GM20431 (cell line): ENCODE data around the gene CEACAM16.
"Not testable (repeated sequence)": the region's sequence is repeated elsewhere in the genome, so short reads cannot be mapped to it uniquely, and the experiment has no call there.

Source experiments
- in situ Hi-C: fragments of 300-500 bp; cut with MseI, MboI; formaldehyde crosslinking; loops from one replicate; pipeline ENCODE4 v1.15.0; 2020; ENCODE audit warnings: low sequenced_read_pairs; ENCODE audit not compliant: unreplicated experiment

CEACAM16 gene

DNA sequence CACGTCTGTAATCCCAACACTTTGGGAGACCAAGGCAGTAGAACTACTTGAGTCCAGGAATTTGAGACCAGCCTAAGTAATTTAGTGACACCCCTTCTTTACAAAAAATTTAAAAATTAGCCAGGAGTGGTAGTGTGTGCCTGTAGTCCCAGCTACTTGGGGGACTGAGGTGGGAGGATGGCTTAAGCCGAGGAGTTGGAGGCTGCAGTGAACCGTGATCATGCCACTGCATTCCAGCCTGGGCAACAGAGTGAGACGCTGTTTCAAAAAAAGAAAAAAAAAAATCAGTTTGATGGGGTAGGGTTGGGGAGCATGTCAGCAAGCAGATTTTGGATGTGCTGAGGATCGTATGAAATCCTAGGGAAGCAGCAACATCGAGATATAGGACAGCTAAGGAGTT, 23.4 kb upstream of the CEACAM16 start:
- in situ Hi-C loops, result no loop called here

- in situ Hi-C loops, result no loop called here
Measured at GRCh38 chr19:44677019-44677811, 21.7 kb upstream of the CEACAM16 start.

DNA sequence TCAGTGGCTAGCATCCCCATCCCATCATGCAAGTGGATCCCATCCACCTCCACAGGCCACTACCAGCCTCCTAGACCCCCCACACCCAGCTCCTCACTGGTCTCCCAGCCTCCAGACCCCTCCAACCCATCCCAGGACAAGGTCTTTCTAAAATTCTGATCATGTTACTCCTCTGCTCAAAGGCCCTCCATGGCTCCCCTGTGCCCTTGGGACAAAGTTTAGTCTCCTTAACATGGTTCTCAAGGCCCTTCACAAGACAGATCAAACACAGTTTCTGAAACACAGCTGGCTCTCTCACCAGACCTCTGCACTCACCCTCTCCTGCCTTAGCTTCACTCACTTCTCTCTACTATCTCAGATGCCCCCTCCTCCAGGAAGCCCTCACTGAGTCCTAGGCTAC, 18.4 kb upstream of the CEACAM16 start:
- in situ Hi-C loops, result no loop called here

DNA sequence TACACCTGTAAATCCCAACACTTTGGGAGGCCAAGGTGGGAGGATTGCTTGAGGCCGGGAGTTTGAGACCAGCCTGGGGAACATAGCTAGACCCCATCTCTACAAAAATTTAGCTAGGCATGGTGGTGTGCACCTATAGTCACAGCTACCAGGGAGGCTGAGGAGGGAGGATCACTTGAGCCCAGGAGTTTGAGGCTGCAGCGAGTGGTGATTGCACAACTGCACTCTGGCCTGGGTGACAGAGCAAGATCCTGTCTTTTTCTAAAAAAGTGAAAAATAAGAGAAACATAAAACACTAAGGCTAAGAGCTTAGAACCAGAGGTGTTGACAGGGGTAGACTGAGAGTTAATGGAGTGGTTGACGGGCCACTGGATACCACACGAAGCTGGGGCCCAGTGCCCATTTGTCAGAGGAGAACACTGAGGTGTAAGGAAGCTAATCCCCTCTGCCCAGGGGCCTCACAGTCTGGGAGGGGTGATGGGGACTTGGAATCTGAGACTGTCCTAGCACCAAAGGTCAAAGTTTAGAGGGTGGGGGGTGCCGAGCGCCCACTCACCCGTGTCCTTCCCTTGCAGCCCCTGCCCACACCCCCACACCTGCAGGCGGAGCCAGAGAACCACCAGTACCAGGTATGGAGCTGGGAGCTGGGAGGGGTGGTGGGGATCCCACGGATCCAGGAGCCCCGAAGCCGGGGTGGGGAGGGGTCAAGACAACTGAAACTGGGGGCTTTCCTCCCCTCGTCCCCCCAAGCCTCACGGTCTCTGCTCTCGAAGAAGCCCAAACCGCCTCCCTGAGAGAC, 16.8 kb upstream of the CEACAM16 start:
- in situ Hi-C loops, result no loop called here

GRCh38 chr19:44682807-44683206, 16.1 kb upstream of the CEACAM16 start:
- in situ Hi-C loops, result no loop called here

GRCh38 chr19:44683434-44684210, 15.3 kb upstream of the CEACAM16 start:
- in situ Hi-C loops, result no loop called here

DNA sequence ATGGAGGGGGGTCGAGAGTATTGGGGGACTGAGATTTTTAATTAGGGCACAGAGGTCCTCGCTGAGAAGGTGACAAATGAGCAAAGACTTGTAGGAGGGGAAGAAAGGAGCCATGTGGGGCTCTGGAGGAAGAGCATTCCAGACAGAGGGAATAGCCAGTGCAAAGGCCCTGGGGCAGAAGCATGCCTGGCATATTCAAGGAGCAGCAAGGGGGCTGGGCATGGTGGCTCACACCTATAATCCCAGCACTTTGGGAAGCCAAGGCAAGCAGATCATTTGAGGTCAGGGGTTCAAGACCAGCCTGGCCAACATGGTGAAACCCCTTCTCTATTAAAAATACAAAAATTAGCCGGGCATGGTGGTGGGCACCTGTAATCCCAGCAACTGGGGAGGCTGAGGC, 14.6 kb upstream of the CEACAM16 start:
- in situ Hi-C loops, result not testable (repeated sequence)

DNA sequence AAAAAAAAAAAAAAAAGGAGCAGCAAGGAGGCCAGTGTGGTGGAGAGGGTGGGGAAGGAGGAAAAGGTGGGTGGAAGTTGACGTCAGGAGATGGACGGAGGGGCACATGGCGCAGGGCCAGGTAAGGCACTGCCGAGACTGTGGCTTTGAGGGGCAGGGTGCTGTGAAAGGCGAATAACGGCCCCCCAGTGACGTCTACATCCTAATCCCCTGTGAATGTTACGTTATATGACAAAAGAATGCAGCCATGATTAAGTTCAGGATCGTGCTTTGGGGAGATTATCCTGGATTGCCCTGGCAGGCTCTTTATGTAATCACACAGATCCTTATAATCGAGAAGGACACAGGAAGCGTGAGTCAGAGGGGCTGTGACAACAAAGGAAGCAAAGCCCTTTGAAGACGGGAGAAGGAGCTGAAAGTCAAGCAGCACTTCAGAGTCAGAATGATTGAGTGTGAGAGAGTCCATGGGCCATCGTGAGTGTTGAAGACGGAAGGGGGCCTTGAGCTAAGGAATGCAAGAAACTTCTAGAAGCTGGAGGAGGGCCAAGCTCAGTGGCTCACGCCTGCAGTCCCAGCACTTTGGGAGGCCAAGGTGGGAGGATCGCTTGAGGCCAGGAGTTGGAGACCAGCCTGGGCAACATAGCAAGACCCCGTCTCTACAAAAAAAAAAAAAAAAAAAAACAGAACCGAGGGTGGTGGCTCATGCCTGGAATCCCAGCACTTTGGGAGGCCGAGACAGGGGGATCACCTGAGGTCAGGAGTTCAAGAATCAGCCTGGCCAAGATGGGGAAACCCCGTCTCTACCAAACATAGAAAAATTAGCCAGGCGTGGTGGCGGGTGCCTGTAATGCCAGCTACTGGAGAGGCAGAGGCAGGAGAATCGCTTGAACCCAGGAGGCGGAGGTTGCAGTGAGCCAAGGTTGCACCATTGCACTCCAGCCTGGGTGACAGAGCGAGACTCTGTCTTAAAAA, 13.8 kb upstream of the CEACAM16 start:
- in situ Hi-C loops, result no loop called here

DNA sequence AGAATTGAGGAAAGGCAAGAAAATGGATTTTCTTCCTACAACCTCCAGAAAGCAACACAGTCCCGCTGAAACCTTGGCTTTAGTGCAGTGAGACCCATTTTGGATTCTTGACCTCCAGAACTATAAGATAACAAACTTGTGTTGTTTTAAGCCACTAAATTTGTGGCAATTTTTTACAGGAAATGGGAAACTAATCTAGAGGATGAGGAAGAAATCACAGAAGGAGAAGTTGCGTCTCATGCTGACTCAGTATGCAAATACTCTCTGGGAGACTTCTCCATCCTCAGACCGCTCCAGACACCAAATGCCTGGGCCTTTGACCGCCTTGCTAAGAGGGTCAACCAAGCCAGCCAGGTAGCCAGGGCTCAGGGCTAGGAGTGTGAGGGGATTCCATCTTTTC, 13.1 kb upstream of the CEACAM16 start:
- in situ Hi-C loops, result no loop called here

DNA sequence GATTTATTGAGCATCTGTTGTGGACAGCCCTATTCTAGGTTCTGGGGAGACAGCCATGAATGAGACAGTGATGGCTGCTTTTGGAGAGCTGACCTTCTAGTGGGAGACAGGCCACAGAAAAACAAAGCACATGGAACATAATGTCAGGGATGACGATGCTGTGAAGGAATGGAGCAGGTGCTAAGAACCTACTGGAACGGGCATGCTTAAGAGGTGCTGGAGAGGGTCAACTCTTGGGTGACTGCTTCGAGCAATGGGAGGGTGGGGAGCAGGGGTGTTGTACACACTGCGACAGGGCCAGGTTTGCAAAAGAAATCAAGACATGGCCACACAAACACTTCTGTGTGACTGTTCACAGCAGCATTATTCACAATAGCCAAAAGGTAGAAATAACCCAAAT, 12.1 kb upstream of the CEACAM16 start:
- in situ Hi-C loops, result no loop called here

DNA sequence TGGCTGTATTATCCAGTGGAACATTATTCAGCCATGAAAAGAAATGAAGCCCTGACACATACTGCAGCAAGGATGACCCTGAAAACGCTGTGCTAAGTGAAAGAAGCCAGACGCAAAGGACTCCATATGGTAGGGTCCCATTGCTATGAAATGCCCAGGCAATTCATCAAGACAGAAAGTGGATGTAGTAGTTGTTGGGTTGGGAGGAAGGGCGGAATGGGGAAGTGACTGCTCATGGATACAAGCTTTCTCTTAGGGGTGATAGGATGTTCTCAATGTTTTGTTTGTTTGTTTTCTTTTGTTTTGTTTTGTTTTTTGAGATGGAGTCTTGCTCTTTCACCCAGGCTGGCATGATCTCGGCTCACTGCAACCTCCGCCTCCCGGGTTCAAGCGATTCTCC, 11.1 kb upstream of the CEACAM16 start:
- in situ Hi-C loops, result no loop called here

- in situ Hi-C loops, result no loop called here
Measured at GRCh38 chr19:44689290-44690130, 9.4 kb upstream of the CEACAM16 start.

GRCh38 chr19:44690131-44690440, 8.9 kb upstream of the CEACAM16 start:
- in situ Hi-C loops, result no loop called here

DNA sequence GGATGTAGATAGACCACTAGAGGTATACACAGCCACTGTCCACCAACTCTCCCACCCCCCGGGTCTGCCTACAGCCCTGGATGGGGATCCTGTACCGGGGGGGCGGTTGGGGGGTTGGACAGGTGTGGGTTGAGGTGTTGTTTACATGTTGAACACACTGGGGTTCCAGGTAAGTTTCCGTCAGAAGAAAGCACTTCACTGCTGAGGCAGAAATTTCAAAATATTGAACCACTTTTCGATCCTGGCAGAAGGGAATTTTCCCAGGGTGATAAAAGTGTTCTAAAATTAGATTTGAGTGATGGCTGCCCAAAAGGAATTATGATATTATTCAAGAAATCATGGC, 6.6 kb upstream of the CEACAM16 start:
- in situ Hi-C loops, result no loop called here

- in situ Hi-C loops, result no loop called here
Measured at GRCh38 chr19:44694184-44694579, 4.8 kb upstream of the CEACAM16 start.

- in situ Hi-C loops, result no loop called here
Measured at GRCh38 chr19:44696939-44697669, 1.8 kb upstream of the CEACAM16 start.

GRCh38 chr19:44697670-44698034, 1.3 kb upstream of the CEACAM16 start:
- in situ Hi-C loops, result no loop called here

DNA sequence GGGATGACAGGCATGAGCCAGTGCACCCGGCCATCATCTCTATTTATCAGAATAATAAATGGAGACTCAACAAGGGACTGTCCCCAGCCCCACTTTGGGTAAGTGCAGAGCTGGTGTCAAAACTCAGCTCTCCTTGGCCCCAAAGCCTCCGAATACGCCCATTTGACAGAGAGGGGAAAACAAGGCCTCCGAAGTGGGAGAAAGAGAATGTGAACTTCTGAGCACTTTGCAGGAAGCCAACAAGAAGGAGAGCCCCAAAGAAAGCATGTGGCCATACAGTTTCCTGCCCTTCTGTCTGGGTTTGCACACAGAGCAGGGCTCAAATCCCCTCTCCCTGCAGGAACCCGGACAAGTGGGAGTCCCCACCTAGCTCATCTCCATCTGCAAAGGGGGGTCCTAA, 1.6 kb downstream of the CEACAM16 start:
- in situ Hi-C loops, result no loop called here

GRCh38 chr19:44701228-44701627, 2.3 kb downstream of the CEACAM16 start:
- in situ Hi-C loops, result no loop called here
